RWPE1 (cell line): Measurements from ENCODE around the gene MINK1.

Experiments used
- CTCF ChIA-PET: fragments of 350-600 bp; sonication (Branson Sonifier 250); formaldehyde crosslinking; extraction: SDS; loops from one replicate; lab custom pipeline; 2021; lab: Yijun Ruan, JAX
- POLR2A ChIA-PET: fragments of 400-600 bp; formaldehyde crosslinking; extraction: SDS; loops from one replicate; lab custom pipeline; 2020; ENCODE audit warnings: antibody characterized with exemption; ENCODE audit not compliant: low non-redundant PET; lab: Yijun Ruan, JAX
- DNase-seq: peaks from one replicate; pipeline ENCODE4 v3.0.0; 2012; ENCODE audit warnings: low spot score
- H3K27ac ChIP-seq: fragments of 450-650 bp; 2 replicates; pipeline ENCODE4 v1.5.1; 2017
- TF ChIP-seq, protein P1 (sequence below): fragments of 450-650 bp; conservative IDR thresholded peaks from 2 replicates; pipeline ENCODE4 v1.5.1; 2017; ENCODE audit warnings: low read depth, mild to moderate bottlenecking

The MINK1 gene

GRCh38 chr17:4932756-4933155 lies 99.6 kb downstream of the MINK1 start:
- no peak for DNase-seq
- ChIA-PET CTCF (interaction anchor here (1.0 kb wide), 1 partner anchor 24 kb away, joined by 3 read pairs; no protein-coding TSS in a partner anchor), POLR2A (no interaction called here)
- TF ChIP-seq, protein P1, sequence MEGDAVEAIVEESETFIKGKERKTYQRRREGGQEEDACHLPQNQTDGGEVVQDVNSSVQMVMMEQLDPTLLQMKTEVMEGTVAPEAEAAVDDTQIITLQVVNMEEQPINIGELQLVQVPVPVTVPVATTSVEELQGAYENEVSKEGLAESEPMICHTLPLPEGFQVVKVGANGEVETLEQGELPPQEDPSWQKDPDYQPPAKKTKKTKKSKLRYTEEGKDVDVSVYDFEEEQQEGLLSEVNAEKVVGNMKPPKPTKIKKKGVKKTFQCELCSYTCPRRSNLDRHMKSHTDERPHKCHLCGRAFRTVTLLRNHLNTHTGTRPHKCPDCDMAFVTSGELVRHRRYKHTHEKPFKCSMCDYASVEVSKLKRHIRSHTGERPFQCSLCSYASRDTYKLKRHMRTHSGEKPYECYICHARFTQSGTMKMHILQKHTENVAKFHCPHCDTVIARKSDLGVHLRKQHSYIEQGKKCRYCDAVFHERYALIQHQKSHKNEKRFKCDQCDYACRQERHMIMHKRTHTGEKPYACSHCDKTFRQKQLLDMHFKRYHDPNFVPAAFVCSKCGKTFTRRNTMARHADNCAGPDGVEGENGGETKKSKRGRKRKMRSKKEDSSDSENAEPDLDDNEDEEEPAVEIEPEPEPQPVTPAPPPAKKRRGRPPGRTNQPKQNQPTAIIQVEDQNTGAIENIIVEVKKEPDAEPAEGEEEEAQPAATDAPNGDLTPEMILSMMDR = no peak
- no peak overlapping the region for H3K27ac ChIP-seq

- TF ChIP-seq, protein P1 = no peak
- POLR2A ChIA-PET = interaction anchor here (0.5 kb wide), 1 partner anchor 251 kb away, joined by 3 read pairs; no protein-coding TSS in a partner anchor
- no peak for DNase-seq
- CTCF ChIA-PET = interaction anchor here (0.5 to 2.0 kb wide), 3 partner anchors 24 to 52 kb away, joined by 3 to 9 read pairs (median 4); partner anchors contain the start of gene CHRNE
- H3K27ac ChIP-seq = peak overlapping the region; percentile 27
Observed at GRCh38 chr17:4933646-4934045, 100.5 kb downstream of the MINK1 start.

DNA sequence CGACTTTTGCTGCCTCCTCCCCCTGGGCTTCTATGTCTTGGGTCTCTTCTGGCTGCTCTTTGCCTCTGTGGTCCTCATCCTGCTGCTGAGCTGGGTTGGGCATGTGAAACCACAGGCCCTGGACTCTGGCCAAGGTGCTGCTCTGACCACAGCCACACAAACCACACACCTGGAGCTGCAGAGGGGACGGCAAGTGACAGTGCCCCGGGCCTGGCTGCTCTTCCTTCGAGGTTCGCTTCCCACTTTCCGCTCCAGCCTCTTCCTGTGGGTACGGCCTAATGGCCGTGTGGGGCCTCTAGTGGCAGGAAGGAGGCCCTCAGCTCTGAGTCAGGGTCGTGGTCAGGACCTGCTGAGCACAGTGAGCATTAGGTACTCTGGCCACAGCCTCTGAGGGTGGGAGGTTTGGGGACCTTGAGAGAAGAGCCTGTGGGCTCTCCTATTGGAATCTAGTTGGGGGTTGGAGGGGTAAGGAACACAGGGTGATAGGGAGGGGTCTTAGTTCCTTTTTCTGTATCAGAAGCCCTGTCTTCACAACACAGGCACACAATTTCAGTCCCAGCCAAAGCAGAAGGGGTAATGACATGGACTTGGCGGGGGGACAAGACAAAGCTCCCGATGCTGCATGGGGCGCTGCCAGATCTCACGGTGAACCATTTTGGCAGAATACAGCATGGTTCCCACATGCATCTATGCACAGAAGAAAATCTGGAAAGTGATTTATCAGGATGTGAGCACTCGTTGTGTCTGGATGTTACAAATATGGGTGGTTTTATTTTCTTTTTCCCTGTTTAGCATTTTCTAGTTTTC lies 101.2 kb downstream of the MINK1 start:
- peak overlapping the region; percentile 27 for H3K27ac ChIP-seq
- ChIA-PET CTCF (interaction anchor here (0.5 to 2.0 kb wide), 3 partner anchors 25 to 53 kb away, joined by 3 to 9 read pairs (median 4); partner anchors contain the start of gene CHRNE), POLR2A (interaction anchor here (0.5 kb wide), 1 partner anchor 252 kb away, joined by 3 read pairs; no protein-coding TSS in a partner anchor)
- DNase-seq = no peak
- TF ChIP-seq, protein P1 = no peak

GRCh38 chr17:4935650-4936049 lies 102.5 kb downstream of the MINK1 start:
- ChIA-PET CTCF (interaction anchor here (2.0 kb wide), 1 partner anchor 26 kb away, joined by 9 read pairs; no protein-coding TSS in a partner anchor), POLR2A (no interaction called here)
- TF ChIP-seq, protein P1 = no peak
- DNase-seq = no peak
- peak overlapping the region; percentile 98 for H3K27ac ChIP-seq

GRCh38 chr17:4936436-4936835 lies 103.3 kb downstream of the MINK1 start:
- DNase-seq = no peak
- ChIA-PET CTCF (no interaction called here), POLR2A (no interaction called here)
- H3K27ac ChIP-seq = peak overlapping the region; percentile 98
- TF ChIP-seq, protein P1 = no peak

DNA sequence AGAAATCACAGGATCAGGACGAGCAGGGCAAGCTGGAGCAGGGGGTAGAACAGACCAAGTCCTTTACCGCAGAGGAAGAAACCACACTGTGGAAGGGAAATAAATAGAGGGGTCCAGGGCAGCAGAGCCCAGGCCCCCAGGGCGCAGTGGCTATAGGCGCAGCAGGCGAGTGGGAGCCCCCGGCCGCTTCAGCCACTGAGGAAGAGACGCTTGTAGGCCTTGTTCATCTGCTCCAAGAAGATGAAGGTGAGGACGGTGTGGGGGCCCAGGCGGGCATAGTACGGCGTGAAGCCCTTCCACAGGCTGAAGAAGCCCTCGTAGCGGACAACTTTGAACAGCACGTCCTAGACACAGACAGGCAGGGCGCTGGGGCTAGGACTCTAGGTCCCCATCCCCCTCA lies 104.4 kb downstream of the MINK1 start:
- CTCF ChIA-PET = no interaction called here
- TF ChIP-seq, protein P1 = no peak
- POLR2A ChIA-PET = no interaction called here

More for the DNA sequence above, 104.4 kb downstream of the MINK1 start:
- H3K27ac ChIP-seq = peak overlapping the region; percentile 98
- DNase-seq = no peak
